NB4 (cell line): ENCODE measurements around the gene DMAP1.

Experiments
- MYC ChIP-seq: IDR thresholded peaks from 2 replicates; pipeline ENCODE4 v1.6.1; 2011; ENCODE audit warnings: low read depth, low read length
- POLR2A ChIP-seq: IDR thresholded peaks from 2 replicates; pipeline ENCODE4 v1.6.1; 2011; ENCODE audit warnings: mild to moderate bottlenecking; ENCODE audit not compliant: insufficient read length; ENCODE audit errors: extremely low read depth
- TF ChIP-seq, protein P1 (sequence below): IDR thresholded peaks from one replicate; pipeline ENCODE4 v1.5.1; 2012; ENCODE audit warnings: low read depth, low read length
- TF ChIP-seq, protein P2 (sequence below): IDR thresholded peaks from 2 replicates; pipeline ENCODE4 v1.6.1; 2011; ENCODE audit warnings: low read depth, low read length

DNA sequence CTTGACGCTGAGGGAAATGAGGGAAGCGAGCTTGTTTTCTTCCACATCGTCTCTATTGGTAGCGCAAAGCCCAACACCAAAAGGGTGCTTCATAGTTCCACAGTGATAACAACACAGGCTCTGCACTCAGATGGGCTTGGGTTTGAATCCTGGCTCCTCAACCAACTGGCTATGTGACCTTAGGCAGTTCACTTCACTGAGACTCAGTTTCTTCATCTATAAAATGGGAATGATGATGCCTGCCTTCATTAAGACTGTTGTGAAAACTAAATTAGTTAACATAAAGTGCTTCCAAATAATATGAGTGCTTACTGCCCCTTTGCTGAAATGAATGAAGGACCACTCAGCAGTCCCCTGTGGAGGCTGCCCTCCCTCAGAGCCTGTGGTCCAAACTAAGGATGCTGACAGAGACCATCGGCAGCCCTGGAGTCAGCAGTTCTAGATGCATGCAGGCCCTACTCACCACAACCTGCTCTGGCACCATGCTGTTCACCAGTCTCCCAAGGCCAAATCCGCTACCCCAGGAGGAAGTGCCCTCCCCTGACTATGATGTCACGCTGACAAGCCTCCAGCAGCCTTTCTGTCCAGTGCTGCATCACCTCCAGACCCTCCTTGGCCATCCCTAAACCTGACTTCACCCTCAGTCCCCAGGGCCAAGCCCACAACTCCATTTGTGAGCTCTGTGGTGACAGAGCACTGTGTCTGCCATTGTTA, 30.7 kb downstream of the DMAP1 start:
- TF ChIP-seq, protein P1, sequence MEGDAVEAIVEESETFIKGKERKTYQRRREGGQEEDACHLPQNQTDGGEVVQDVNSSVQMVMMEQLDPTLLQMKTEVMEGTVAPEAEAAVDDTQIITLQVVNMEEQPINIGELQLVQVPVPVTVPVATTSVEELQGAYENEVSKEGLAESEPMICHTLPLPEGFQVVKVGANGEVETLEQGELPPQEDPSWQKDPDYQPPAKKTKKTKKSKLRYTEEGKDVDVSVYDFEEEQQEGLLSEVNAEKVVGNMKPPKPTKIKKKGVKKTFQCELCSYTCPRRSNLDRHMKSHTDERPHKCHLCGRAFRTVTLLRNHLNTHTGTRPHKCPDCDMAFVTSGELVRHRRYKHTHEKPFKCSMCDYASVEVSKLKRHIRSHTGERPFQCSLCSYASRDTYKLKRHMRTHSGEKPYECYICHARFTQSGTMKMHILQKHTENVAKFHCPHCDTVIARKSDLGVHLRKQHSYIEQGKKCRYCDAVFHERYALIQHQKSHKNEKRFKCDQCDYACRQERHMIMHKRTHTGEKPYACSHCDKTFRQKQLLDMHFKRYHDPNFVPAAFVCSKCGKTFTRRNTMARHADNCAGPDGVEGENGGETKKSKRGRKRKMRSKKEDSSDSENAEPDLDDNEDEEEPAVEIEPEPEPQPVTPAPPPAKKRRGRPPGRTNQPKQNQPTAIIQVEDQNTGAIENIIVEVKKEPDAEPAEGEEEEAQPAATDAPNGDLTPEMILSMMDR, result no peak
- TF ChIP-seq POLR2A (no peak), MYC (no peak)
- TF ChIP-seq, protein P2, sequence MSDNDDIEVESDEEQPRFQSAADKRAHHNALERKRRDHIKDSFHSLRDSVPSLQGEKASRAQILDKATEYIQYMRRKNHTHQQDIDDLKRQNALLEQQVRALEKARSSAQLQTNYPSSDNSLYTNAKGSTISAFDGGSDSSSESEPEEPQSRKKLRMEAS, result no peak
